IMR-90 (cell line): ENCODE measurements around the gene IQGAP2. TPM values are rescaled to one million over a fixed set of nuclear protein-coding genes. Genes with fewer than 3 reads are reported as not detected.

Experiments
- ATAC-seq: fragments of 200-7000 bp; cut with Tn5 transposase; 2 replicates; pipeline ENCODE4 v1.9.1; 2020; ENCODE audit warnings: low read depth, mild to moderate bottlenecking, moderate library complexity
- BruUV-seq: library from RNA; stranded (reverse); fragments of 400-500 nt; replicated peaks from 2 replicates; lab custom pipeline; 2021; lab: Mats Ljungman, UMichigan
- CTCF ChIA-PET: fragments of 300-600 bp; formaldehyde crosslinking; extraction: SDS; loops from one replicate; lab custom pipeline; 2021; ENCODE audit warnings: antibody characterized with exemption; lab: Yijun Ruan, JAX
- POLR2A ChIA-PET: fragments of 300-600 bp; sonication (Branson Sonifier 250); formaldehyde crosslinking; loops from one replicate; lab custom pipeline; 2022; ENCODE audit warnings: antibody characterized with exemption; ENCODE audit not compliant: unreplicated experiment; lab: Charles Lee
- DNase-seq: peaks from one replicate; pipeline ENCODE4 v3.0.0; 2013
- H2AFZ ChIP-seq: replicated peaks from 2 replicates; pipeline ENCODE3; 2013; ENCODE audit warnings: low read length, mild to moderate bottlenecking; ENCODE audit not compliant: poor library complexity
- H2AK5ac ChIP-seq: 2 replicates; pipeline ENCODE4 v1.6.1; 2013; ENCODE audit warnings: low read depth, low read length, inconsistent platforms
- H2AK9ac ChIP-seq: replicated peaks from 2 replicates; pipeline ENCODE3; 2013; ENCODE audit warnings: mild to moderate bottlenecking, low read depth, low read length, moderate library complexity; ENCODE audit not compliant: poor library complexity
- H2BK120ac ChIP-seq: 2 replicates; pipeline ENCODE4 v1.6.1; 2013; ENCODE audit warnings: low read depth, low read length, inconsistent platforms
- H2BK15ac ChIP-seq: 3 replicates; pipeline ENCODE4 v1.6.1; 2013; ENCODE audit warnings: low read depth, low read length, inconsistent platforms
- H2BK20ac ChIP-seq: 2 replicates; pipeline ENCODE4 v1.6.1; 2013; ENCODE audit warnings: low read depth, mild to moderate bottlenecking, inconsistent platforms, low read length, moderate library complexity
- H2BK5ac ChIP-seq: 2 replicates; pipeline ENCODE4 v1.6.1; 2013; ENCODE audit warnings: mild to moderate bottlenecking, low read depth, low read length, inconsistent platforms; ENCODE audit not compliant: poor library complexity, severe bottlenecking
- H3K14ac ChIP-seq: replicated peaks from 2 replicates; pipeline ENCODE4 v1.6.1; 2013; ENCODE audit warnings: low read depth, low read length, inconsistent platforms
- H3K18ac ChIP-seq: 2 replicates; pipeline ENCODE4 v1.6.1; 2013; ENCODE audit warnings: low read depth, low read length, control low read depth
- H3K23ac ChIP-seq: 2 replicates; pipeline ENCODE4 v1.6.1; 2013; ENCODE audit warnings: low read depth, low read length, inconsistent platforms
- H3K27ac ChIP-seq: 2 replicates; pipeline ENCODE4 v1.5.1; 2013; ENCODE audit warnings: mild to moderate bottlenecking, control low read depth, low read length; ENCODE audit not compliant: insufficient read depth
- H3K27me3 ChIP-seq: 2 replicates; pipeline ENCODE4 v1.6.1; 2013; ENCODE audit warnings: low read length; ENCODE audit not compliant: control insufficient read depth, insufficient read depth
- H3K36me3 ChIP-seq: 2 replicates; pipeline ENCODE4 v1.6.1; 2013; ENCODE audit warnings: low read length, mixed read lengths; ENCODE audit not compliant: control insufficient read depth, insufficient read depth
- H3K4ac ChIP-seq: 2 replicates; pipeline ENCODE4 v1.6.1; 2013; ENCODE audit warnings: low read depth, low read length, inconsistent platforms
- H3K4me1 ChIP-seq: 2 replicates; pipeline ENCODE4 v1.6.1; 2013; ENCODE audit warnings: low read length, mixed read lengths; ENCODE audit not compliant: control insufficient read depth, insufficient read depth
- H3K4me2 ChIP-seq: 2 replicates; pipeline ENCODE4 v1.6.1; 2013; ENCODE audit warnings: low read depth, mild to moderate bottlenecking, control low read depth, low read length, moderate library complexity
- H3K4me3 ChIP-seq: 2 replicates; pipeline ENCODE4 v1.5.1; 2013; ENCODE audit warnings: low read depth, mild to moderate bottlenecking, control low read depth, low read length, moderate library complexity; ENCODE audit not compliant: insufficient read depth
- H3K56ac ChIP-seq: 2 replicates; pipeline ENCODE4 v1.6.1; 2013; ENCODE audit warnings: low read length, inconsistent platforms; ENCODE audit not compliant: insufficient read depth; ENCODE audit errors: extremely low read depth
- H3K79me1 ChIP-seq, 2 experiments: 2 replicates each; pipeline ENCODE4 v1.6.1; 2013; ENCODE audit warnings: low read length in 2 of 2, inconsistent platforms in 1 of 2, low read depth in 1 of 2
- H3K9ac ChIP-seq: 2 replicates; pipeline ENCODE4 v1.6.1; 2013; ENCODE audit warnings: low read depth, low read length, control low read depth
- H3K9me1 ChIP-seq: 2 replicates; pipeline ENCODE4 v1.6.1; 2013; ENCODE audit warnings: low read length, inconsistent platforms; ENCODE audit not compliant: insufficient read depth
- H3K9me3 ChIP-seq: 2 replicates; pipeline ENCODE4 v1.6.1; 2013; ENCODE audit warnings: low read length; ENCODE audit not compliant: control insufficient read depth, insufficient read depth
- H4K20me1 ChIP-seq: 2 replicates; pipeline ENCODE4 v1.6.1; 2013; ENCODE audit warnings: low read length, inconsistent platforms; ENCODE audit not compliant: insufficient read depth
- H4K5ac ChIP-seq: 2 replicates; pipeline ENCODE4 v1.6.1; 2013; ENCODE audit warnings: mild to moderate bottlenecking, low read depth, low read length, control low read depth
- H4K8ac ChIP-seq, 2 experiments: 2 replicates each; pipeline ENCODE4 v1.6.1; 2013; ENCODE audit warnings: low read depth in 2 of 2, low read length in 2 of 2, control low read depth in 1 of 2, inconsistent platforms in 1 of 2
- H4K91ac ChIP-seq: 2 replicates; pipeline ENCODE4 v1.6.1; 2013; ENCODE audit warnings: low read depth, low read length, inconsistent platforms; ENCODE audit not compliant: insufficient read depth
- BHLHE40 ChIP-seq: fragments of 150-350 bp; IDR thresholded peaks from 2 replicates; pipeline ENCODE4 v1.6.1; 2016; ENCODE audit warnings: mild to moderate bottlenecking, low read depth, low read length
- CEBPB ChIP-seq: IDR thresholded peaks from 2 replicates; pipeline ENCODE4 v1.6.1; 2012; ENCODE audit warnings: low read depth, low read length, improper control_type of control experiment
- CHD1 ChIP-seq: IDR thresholded peaks from 2 replicates; pipeline ENCODE4 v1.6.1; 2012; ENCODE audit warnings: low read depth, low read length, improper control_type of control experiment
- CTCF ChIP-seq: conservative IDR thresholded peaks from 2 replicates; pipeline ENCODE4 v1.5.1; 2012; ENCODE audit warnings: mild to moderate bottlenecking, low read depth, low read length, improper control_type of control experiment
- ELK1 ChIP-seq: fragments of 150-350 bp; IDR thresholded peaks from 2 replicates; pipeline ENCODE4 v1.6.1; 2016; ENCODE audit warnings: low read depth, mild to moderate bottlenecking, low read length, moderate library complexity, borderline replicate concordance
- FOS ChIP-seq: fragments of 150-350 bp; IDR thresholded peaks from 2 replicates; pipeline ENCODE4 v1.6.1; 2016; ENCODE audit warnings: low read depth, low read length
- MAFK ChIP-seq: IDR thresholded peaks from 2 replicates; pipeline ENCODE4 v1.6.1; 2012; ENCODE audit warnings: low read depth, low read length, improper control_type of control experiment
- MAZ ChIP-seq: IDR thresholded peaks from 2 replicates; pipeline ENCODE4 v1.6.1; 2012; ENCODE audit warnings: low read depth, mild to moderate bottlenecking, low read length, improper control_type of control experiment, moderate library complexity, borderline replicate concordance
- MXI1 ChIP-seq: IDR thresholded peaks from 2 replicates; pipeline ENCODE4 v1.6.1; 2012; ENCODE audit warnings: low read depth, mild to moderate bottlenecking, low read length, moderate library complexity, borderline replicate concordance
- NFE2L2 ChIP-seq: fragments of 150-350 bp; IDR thresholded peaks from 2 replicates; pipeline ENCODE4 v1.6.1; 2016; ENCODE audit warnings: low read depth, mild to moderate bottlenecking, low read length
- POLR2A ChIP-seq: IDR thresholded peaks from 2 replicates; pipeline ENCODE4 v1.6.1; 2012; ENCODE audit warnings: mild to moderate bottlenecking, low read depth, low read length
- RAD21 ChIP-seq: IDR thresholded peaks from 2 replicates; pipeline ENCODE4 v1.6.1; 2012; ENCODE audit warnings: low read length, improper control_type of control experiment
- RCOR1 ChIP-seq: IDR thresholded peaks from 2 replicates; pipeline ENCODE4 v1.6.1; 2012; ENCODE audit warnings: mild to moderate bottlenecking, low read length, improper control_type of control experiment; ENCODE audit not compliant: insufficient replicate concordance
- RFX5 ChIP-seq: IDR thresholded peaks from 2 replicates; pipeline ENCODE4 v1.8.0; 2012; ENCODE audit warnings: low read depth, mild to moderate bottlenecking, low read length, moderate library complexity
- SMC3 ChIP-seq: fragments of 150-350 bp; IDR thresholded peaks from 2 replicates; pipeline ENCODE4 v1.6.1; 2016; ENCODE audit warnings: low read depth, mild to moderate bottlenecking, antibody characterized with exemption, low read length, moderate library complexity
- USF2 ChIP-seq: fragments of 150-350 bp; IDR thresholded peaks from 2 replicates; pipeline ENCODE4 v1.6.1; 2017; ENCODE audit warnings: mild to moderate bottlenecking, antibody characterized with exemption, low read length, low read depth
- WGBS, 2 experiments: methylation state at CpG; one replicate each; pipeline versions ENCODE4 v1.1.5 to v1.1.7; 2013; ENCODE audit warnings: missing lambda C conversion rate in 2 of 2; ENCODE audit not compliant: insufficient read length in 1 of 2; ENCODE audit errors: extremely low coverage in 2 of 2; 5-methylcytosine and 5-hydroxymethylcytosine counted together
- dilution Hi-C: fragments of 300-500 bp; cut with HindIII; formaldehyde crosslinking; loops from one replicate; pipeline ENCODE4 v1.14.3; 2018; ENCODE audit warnings: low sequenced_read_pairs; ENCODE audit not compliant: unreplicated experiment
- in situ Hi-C: fragments of 300-500 bp; cut with MboI; formaldehyde crosslinking; loops from 3 replicates; pipeline ENCODE4 v1.14.3; 2019; ENCODE audit warnings: low sequenced_read_pairs, inconsistent platforms, mixed read lengths
- intact Hi-C: fragments of 100-400 bp; cut with micrococcal nuclease; formaldehyde crosslinking; loops from 2 replicates; pipeline ENCODE4 v1.10.0; 2022
- polyA plus RNA-seq, 3 experiments: library from polyadenylated mRNA; depleted of rRNA; stranded (reverse); fragments of >200 nt; gene quantifications; 2 replicates each; pipeline ENCODE4 v1.2.3, GENCODE V29; 2012; ENCODE audit warnings: low replicate concordance in 1 of 3
- total RNA-seq: library from RNA; depleted of rRNA; stranded (reverse); fragments of >200 nt; gene quantifications from 2 replicates; pipeline ENCODE4 v1.2.3, GENCODE V29; 2012

Gene IQGAP2
- total and polyA plus RNA-seq, 2 of the 4 experiments (the other 2 are of a cell fraction) = 0.21 to 0.36 TPM

GRCh38 chr5:76388791-76389512, 14.1 kb upstream of the IQGAP2 start:
- H3K36me3 ChIP-seq = no peaks in the 10 kb centered on the region
- no peak overlapping the region for H2AK9ac ChIP-seq
- no TSS peak for BruUV-seq
- no peak overlapping the region for H2BK15ac ChIP-seq
- H2AFZ ChIP-seq = no peak overlapping the region
- H3K79me1 ChIP-seq = no peaks in the 10 kb centered on the region
- no peak overlapping the region for H4K5ac ChIP-seq
- H3K4me1 ChIP-seq = no peaks in the 10 kb centered on the region
- no peak overlapping the region for H2BK20ac ChIP-seq
- H3K14ac ChIP-seq = no peak overlapping the region
- no peaks in the 10 kb centered on the region for H3K9me1 ChIP-seq
- H3K27ac ChIP-seq = no peak overlapping the region
- dilution Hi-C loops (no loop called here), intact Hi-C loops (no loop called here), in situ Hi-C loops (no loop called here)
- H3K18ac ChIP-seq = no peak overlapping the region
- no peak for TF ChIP-seq MAFK
- TF ChIP-seq RCOR1 = no peak
- TF ChIP-seq NFE2L2 = no peak
- TF ChIP-seq FOS = no peak
- TF ChIP-seq RFX5 = no peak
- no peak for TF ChIP-seq ELK1
- TF ChIP-seq MXI1 = no peak
- TF ChIP-seq CTCF = no peak
- TF ChIP-seq SMC3 = no peak
- TF ChIP-seq CEBPB = no peak
- TF ChIP-seq USF2 = no peak
- no peak for TF ChIP-seq CHD1
- no peak for TF ChIP-seq POLR2A
- TF ChIP-seq BHLHE40 = no peak
- no peak for TF ChIP-seq MAZ
- no peak for TF ChIP-seq RAD21
- H3K9ac ChIP-seq = no peak overlapping the region
- no peak overlapping the region for H3K56ac ChIP-seq
- ATAC-seq (no peak), DNase-seq (no peak)
- no peak overlapping the region for H4K8ac ChIP-seq
- CTCF ChIA-PET = interaction anchor here (0.7 kb wide), 1 partner anchor 15 kb away, joined by 3 read pairs; the partner anchor contains the start of gene IQGAP2
- no peak overlapping the region for H3K23ac ChIP-seq
- POLR2A ChIA-PET = no interaction called here
- no peak overlapping the region for H3K4me3 ChIP-seq
- WGBS, 2 experiments = 81% methylated on average over 3 of the region's 11 CpGs; no CpG with 5 or more reads in 1 of the 2 experiments
- H3K27me3 ChIP-seq = peaks cover 7% of the 10 kb centered on the region
- H4K20me1 ChIP-seq = no peaks in the 10 kb centered on the region
- H2AK5ac ChIP-seq = no peak overlapping the region
- no peak overlapping the region for H4K91ac ChIP-seq
- no peak overlapping the region for H3K4ac ChIP-seq
- H2BK5ac ChIP-seq = no peak overlapping the region
- no peak overlapping the region for H3K4me2 ChIP-seq
- H2BK120ac ChIP-seq = no peak overlapping the region
- H3K9me3 ChIP-seq = no peaks in the 10 kb centered on the region
